Central memory CD8-positive, alpha-beta T cell (primary cell): ENCODE data around the gene LGALS7.
"Not testable (repeated sequence)": the region's sequence is repeated elsewhere in the genome, so short reads cannot be mapped to it uniquely, and the experiment has no call there.

ENCODE experiments used
- ATAC-seq: fragments of 150-1000 bp; cut with Tn5 transposase; replicated peaks from 2 replicates; pipeline ENCODE4 v1.10.0; 2022; ENCODE audit warnings: mild to moderate bottlenecking, moderate FRiP score, moderate number of reproducible peaks; ENCODE audit not compliant: poor library complexity, severe bottlenecking; ENCODE audit errors: extremely low read depth
- DNase-seq, 2 donors: peaks; one replicate each; pipeline ENCODE4 v3.0.0; 2021; ENCODE audit warnings: low spot score in 2 of 2
- H3K27ac Mint-ChIP-seq: one replicate; pipeline ENCODE4 v1.8.0; 2022; ENCODE audit warnings: low read depth, mild to moderate bottlenecking, moderate library complexity, mixed read lengths
- H3K27me3 Mint-ChIP-seq: one replicate; pipeline ENCODE4 v1.8.0; 2022; ENCODE audit warnings: mixed read lengths
- H3K36me3 Mint-ChIP-seq: one replicate; pipeline ENCODE4 v1.8.0; 2022; ENCODE audit warnings: mild to moderate bottlenecking, moderate library complexity, mixed read lengths; ENCODE audit not compliant: insufficient read depth
- H3K4me1 Mint-ChIP-seq: one replicate; pipeline ENCODE4 v1.8.0; 2022; ENCODE audit warnings: mixed read lengths
- H3K4me3 Mint-ChIP-seq: one replicate; pipeline ENCODE4 v1.8.0; 2022; ENCODE audit warnings: mild to moderate bottlenecking, moderate library complexity, mixed read lengths
- H3K9me3 Mint-ChIP-seq: one replicate; pipeline ENCODE4 v1.8.0; 2022; ENCODE audit warnings: mixed read lengths

The LGALS7 gene

DNA sequence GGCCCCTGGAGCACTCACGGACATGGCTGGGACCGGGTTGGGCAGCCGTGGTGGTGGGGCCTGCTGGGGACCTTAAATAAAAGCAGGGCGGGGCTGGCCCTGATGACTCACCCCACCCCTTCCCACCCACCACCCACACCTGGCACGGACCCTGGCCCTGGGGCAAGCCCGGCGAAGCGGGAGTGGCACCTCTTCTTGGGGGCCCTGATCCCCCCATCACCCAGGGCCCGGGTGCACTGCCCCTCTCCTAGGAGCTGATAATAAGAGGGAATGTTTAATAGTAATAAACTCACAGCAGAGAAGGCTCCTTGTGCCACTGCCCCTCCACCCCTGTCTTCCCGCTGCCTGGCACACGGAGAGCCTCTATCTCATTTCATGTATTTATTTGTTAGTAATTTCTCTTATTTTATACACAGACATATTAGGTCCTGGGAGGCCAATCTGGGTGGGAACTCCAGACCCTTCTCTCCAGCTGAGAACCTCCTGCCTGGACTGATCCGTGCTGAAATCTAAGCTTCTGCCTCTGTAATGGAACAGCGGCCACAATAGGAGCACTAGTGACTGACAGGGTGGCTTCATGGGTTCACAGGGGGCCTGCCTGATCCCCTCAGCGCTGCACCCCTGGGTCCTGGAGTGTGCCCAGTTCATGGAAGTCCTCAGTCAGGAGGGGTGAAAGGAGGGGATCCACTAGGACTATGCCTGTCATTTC lies at the start of gene LGALS7:
Gene LGALS7, minus strand, starts transcription at position 49 of the 709 bp plus-strand sequence. Its CDS starts 25 bp downstream, at position 24.
- H3K4me3 Mint-ChIP-seq, result no peak within 1 kb of the TSS
- DNase-seq (no peak), ATAC-seq (no peak)
- peaks cover under 1% of the 10 kb centered on the region for H3K36me3 Mint-ChIP-seq
- no peak within 1 kb of the TSS for H3K27ac Mint-ChIP-seq
- H3K4me1 Mint-ChIP-seq, result no peaks in the 10 kb centered on the region
- no peaks in the 10 kb centered on the region for H3K9me3 Mint-ChIP-seq
- peaks cover 3% of the 10 kb centered on the region for H3K27me3 Mint-ChIP-seq

DNA sequence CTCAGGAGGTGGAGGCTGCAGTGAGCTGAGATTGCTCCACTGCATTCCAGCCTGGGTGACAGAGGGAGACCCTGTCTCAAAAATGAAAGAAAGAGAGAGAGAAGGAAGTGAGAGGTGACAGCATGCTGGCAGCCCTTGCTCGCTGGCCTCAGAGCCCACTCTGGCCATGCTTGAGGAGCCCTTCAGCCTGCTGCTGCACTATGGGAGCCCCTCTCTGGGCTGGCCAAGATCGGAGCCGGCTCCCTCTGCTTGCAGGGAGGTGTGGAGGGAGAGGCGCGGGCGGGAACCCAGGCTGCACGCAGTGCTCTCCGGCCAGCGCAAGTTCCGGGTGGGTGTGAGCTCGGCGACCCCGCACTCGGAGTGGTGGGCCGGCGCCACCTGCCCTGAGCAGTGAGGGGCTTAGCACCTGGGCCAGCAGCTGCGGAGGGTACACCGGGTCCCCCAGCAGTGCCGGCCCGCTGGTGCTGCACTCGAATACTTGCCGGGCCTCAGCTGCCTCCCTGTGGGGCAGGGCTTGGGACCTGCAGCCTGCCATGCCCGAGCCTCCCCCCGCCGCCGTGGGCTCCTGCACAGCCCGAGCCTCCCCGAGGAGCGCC lies 48.0 kb upstream of the LGALS7 start:
- not testable (repeated sequence) for H3K4me3 Mint-ChIP-seq, H3K9me3 Mint-ChIP-seq, H3K27me3 Mint-ChIP-seq, DNase-seq, H3K27ac Mint-ChIP-seq, ATAC-seq
- Mint-ChIP-seq H3K36me3 (peaks cover 10% of the 10 kb centered on the region), H3K4me1 (peaks cover 13% of the 10 kb centered on the region)

DNA sequence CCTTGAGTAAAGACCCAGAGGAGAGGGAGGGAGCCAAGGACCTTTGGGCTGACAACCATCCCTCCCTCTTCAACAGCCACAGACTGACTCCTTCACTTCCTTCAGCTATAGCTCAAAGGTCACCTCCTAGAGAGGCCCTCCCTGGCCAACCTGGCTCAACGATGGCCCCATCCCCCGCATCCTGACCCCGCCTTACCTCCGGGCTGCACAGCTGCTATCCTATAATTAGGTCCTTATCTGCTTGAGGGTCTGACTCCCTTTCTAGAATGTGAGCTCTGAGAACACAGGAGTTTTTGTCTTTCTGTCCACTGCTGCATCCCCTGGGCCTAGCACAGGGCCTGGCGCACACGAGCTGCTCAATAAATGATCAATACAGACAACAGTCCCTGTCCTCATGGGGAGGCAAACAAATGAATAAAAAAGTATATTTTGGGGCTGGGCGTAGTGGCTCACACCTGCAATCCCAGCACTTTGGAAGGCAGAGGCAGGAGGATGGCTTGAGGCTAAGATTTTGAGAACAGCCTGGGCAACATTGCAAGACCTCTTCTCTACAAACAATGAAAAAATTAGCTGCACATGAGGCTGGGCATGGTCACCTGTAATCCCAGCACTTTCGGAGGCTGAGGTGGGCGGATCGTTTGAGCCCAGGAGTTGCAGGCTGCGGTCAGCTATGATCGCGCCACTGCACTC lies 46.1 kb upstream of the LGALS7 start:
- Mint-ChIP-seq H3K36me3 (peaks cover 14% of the 10 kb centered on the region), H3K27me3 (no peaks in the 10 kb centered on the region), H3K4me3 (no peak overlapping the region), H3K4me1 (peaks cover 12% of the 10 kb centered on the region), H3K27ac (no peak overlapping the region), H3K9me3 (no peaks in the 10 kb centered on the region)
- ATAC-seq, result no peak
- no peak for DNase-seq

DNA sequence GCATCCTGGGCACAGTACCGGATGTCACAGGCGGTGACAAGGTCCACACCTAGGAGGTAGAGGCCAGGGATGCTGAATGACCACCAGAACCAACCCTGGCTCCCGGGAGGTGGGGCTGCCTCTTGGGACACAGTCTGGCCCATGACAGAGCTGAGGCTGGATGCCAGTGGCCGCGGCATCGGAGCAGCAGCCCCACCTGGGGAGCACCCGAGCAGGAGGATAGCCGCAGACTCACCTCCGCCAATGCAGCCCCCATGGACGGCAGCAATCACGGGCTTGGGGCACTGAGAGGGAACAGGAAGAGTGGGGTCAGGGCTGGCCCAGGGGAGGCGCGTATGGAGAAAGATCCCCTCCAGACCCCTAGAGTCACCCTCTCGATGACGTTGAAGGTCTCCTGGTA lies 43.8 kb upstream of the LGALS7 start:
- Mint-ChIP-seq H3K4me3 (no peak overlapping the region), H3K4me1 (no peaks in the 10 kb centered on the region), H3K9me3 (no peaks in the 10 kb centered on the region), H3K36me3 (peaks cover 13% of the 10 kb centered on the region), H3K27me3 (no peaks in the 10 kb centered on the region), H3K27ac (no peak overlapping the region)
- DNase-seq (no peak), ATAC-seq (no peak)

DNA sequence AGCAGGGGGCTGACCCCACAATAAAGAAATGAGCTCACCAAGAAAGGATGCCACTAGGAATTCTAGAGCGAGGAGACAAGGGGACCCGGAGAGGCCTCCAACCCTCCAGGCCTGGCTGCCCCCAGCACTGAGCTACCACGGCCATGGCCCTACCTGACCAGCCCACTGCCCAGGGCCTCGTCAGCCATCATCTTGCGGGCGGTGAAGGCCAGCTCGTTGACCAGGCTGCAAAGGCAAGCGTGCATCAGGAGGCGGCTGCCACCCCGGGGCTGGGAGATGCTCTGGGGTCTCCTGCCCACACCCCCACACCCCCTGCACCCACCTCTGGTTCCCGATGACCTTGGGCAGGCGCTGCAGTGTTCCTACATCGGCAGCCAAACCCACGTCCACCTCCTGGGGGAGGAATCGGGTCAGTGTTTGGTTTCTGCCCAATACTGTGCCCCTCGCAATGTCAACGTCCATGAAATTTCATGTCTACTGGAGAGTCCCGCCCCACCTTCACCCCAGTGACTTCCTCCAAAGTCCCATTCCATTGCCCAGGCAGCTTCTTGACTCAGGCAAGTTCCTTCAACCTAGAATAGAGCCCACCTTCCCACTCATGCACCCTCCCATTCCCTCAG lies 42.9 kb upstream of the LGALS7 start:
- Mint-ChIP-seq H3K27me3 (no peaks in the 10 kb centered on the region), H3K36me3 (peaks cover 11% of the 10 kb centered on the region), H3K4me1 (no peaks in the 10 kb centered on the region), H3K4me3 (no peak overlapping the region), H3K9me3 (no peaks in the 10 kb centered on the region), H3K27ac (no peak overlapping the region)
- ATAC-seq (no peak), DNase-seq (no peak)

DNA sequence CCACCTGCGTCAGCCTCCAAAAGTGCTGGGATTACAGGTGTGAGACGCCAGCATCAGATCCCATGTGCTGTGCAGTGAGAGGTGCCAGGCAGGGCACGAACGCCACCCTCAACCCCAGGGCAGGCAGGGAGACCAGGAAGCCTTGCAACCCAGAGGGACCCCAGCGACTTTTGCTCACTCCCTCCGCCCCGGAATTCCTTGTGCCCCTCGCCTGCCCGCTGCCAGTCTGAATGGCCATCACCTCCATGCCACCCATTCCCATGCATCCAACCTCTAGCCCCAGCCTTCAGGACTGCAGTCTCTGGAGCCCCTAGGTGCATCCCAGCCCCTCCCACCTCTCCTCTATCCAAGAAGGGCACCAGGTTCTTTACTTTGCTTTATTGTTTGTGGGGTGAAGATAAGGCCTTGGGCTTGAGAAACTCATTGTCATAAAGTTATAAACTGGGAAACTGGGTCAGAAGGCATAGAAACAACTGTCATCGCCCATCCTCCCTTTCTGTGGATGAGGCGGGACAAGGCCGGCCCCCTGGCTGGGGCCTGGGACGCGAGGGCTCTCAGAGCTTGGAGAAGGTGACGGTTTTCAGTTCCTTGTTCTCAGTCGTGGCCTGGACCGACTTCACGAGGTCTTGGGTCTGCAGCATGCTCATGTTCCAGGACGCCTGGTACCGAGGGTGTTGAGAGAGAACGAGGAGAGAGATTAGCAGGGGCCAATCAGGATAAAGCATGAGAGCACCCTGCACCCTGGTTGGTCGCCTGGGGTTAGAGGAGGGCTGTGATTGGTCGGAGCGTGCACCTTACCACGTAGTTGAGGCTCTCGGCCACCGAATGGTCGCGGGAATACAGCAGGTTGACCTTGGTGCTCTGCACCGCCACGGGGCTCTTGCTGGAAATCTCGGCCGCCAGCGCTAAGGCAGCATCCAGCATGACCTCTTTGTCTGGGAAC lies 42.0 kb upstream of the LGALS7 start:
- H3K4me3 Mint-ChIP-seq, result no peak overlapping the region
- no peak for DNase-seq
- no peaks in the 10 kb centered on the region for H3K9me3 Mint-ChIP-seq
- H3K4me1 Mint-ChIP-seq, result no peaks in the 10 kb centered on the region
- H3K27ac Mint-ChIP-seq, result no peak overlapping the region
- no peaks in the 10 kb centered on the region for H3K27me3 Mint-ChIP-seq
- no peak for ATAC-seq
- H3K36me3 Mint-ChIP-seq, result peaks cover 11% of the 10 kb centered on the region

DNA sequence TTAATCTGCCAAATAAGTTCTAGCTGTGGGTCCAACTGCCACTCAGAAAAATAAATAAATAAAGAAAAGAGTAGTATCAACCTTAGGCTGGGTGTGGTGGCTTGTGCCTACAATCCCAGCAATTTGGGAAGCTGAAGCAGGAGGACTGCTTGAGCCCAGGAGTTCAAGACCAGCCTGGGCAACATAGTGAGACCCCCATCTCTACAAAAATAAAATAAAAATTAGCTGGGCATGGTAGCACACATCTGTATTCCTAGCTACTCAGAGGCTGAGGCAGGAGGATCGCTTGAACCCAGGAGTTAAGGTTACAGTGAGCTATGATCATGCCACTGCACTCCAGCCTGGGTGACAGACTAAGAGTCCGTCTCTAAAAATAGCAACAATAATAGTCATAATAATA lies 40.6 kb upstream of the LGALS7 start:
- H3K27me3 Mint-ChIP-seq, H3K4me1 Mint-ChIP-seq, DNase-seq, ATAC-seq, H3K9me3 Mint-ChIP-seq, H3K4me3 Mint-ChIP-seq, H3K27ac Mint-ChIP-seq: not testable (repeated sequence)
- peaks cover 12% of the 10 kb centered on the region for H3K36me3 Mint-ChIP-seq

DNA sequence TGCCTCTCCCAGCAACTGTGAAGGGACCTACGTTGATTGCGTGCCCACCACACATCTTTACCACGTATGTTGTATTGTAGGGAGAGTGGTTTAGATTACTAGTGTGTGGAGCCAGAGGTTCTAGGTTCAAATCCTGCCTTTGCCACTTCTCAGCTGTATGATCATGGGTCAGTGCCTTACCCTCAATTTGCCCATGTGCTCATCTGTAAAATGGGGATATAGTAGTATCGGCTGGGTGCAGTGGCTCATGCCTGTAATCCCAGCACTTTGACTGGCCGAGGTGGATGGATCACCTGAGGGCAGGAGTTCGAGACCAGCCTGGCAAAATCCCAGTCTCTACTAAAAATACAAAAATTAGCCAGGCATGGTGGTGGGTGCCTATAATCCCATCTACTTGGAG lies 40.0 kb upstream of the LGALS7 start:
- DNase-seq (no peak), ATAC-seq (no peak)
- Mint-ChIP-seq H3K4me3 (no peak overlapping the region), H3K27me3 (no peaks in the 10 kb centered on the region), H3K4me1 (no peaks in the 10 kb centered on the region), H3K36me3 (peaks cover 12% of the 10 kb centered on the region), H3K9me3 (no peaks in the 10 kb centered on the region), H3K27ac (no peak overlapping the region)

DNA sequence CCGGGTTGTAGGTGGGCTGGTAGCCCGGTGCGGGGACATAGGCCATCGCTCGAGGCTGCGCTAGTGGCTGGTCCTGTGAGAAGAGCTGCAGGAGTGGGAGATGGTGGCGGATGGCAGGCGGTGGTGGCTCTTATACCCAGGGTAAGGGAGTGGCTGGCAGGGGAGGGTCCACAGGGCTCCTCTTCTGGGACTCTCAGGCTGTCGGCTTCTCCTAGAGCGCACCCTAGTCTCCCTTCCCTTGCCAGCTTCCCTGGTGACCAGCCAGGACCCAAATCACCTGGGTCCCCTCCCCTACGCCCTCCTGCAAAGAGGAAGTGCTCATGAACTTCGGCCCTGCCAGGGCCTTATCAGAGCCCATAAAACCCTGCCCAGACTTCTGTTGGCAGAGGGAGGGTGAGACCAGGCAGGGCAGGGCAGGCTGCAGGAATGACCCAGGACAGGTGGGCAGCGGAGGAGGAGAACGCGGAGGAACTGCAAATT lies 39.6 kb upstream of the LGALS7 start, which contains the start of gene LGALS4:
Gene LGALS4, minus strand, starts transcription at position 105 of the 480 bp plus-strand sequence. Its CDS starts 59 bp downstream, at position 46.
- Mint-ChIP-seq H3K36me3 (peaks cover 12% of the 10 kb centered on the region), H3K27ac (no peak within 1 kb of the TSS), H3K4me3 (no peak within 1 kb of the TSS), H3K4me1 (no peaks in the 10 kb centered on the region), H3K27me3 (no peaks in the 10 kb centered on the region), H3K9me3 (no peaks in the 10 kb centered on the region)
- ATAC-seq (no peak), DNase-seq (no peak)

DNA sequence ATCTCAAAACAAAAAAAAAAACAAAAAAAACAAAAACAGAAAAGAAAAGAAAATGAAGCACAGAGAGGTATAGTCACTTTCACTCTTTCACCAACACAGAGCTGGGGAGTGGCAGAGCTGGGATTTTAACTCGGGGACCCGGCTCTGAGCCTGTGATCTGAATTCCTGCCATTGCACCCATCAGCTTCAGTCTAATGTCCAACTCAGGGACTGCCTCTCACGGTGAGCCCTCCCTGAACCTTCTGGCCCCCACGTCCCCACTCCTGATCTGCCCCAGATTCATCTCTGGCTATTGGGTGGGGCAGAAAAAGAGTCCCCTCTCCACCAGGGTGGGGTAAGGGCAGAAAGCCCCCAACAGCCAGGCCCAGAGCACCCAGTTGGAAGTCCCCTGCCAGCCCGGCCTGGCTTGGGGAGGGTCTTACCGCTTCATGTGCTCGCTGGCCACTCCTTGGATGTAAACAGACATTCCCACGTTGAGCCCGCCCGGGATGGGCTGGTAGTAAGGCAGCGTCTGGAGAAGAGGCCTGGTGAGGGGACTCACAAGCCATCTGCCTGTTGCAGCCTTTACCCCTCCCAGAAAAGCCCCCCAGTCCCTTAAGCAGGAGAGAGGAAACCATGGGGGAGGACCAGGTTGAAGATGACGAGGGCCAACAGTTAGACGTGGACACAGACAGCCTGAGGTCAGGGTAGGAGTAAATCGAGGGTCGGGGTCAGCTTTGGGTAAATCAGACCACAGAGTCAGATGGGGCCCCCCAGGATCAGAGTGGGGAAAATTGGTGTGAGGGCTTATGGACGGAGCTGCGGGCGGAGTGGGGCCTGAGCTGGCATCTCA lies 38.9 kb upstream of the LGALS7 start:
- Mint-ChIP-seq H3K4me1 (no peaks in the 10 kb centered on the region), H3K27me3 (no peaks in the 10 kb centered on the region), H3K27ac (no peak overlapping the region), H3K36me3 (peaks cover 8% of the 10 kb centered on the region), H3K4me3 (no peak overlapping the region), H3K9me3 (no peaks in the 10 kb centered on the region)
- no peak for ATAC-seq
- no peak for DNase-seq

DNA sequence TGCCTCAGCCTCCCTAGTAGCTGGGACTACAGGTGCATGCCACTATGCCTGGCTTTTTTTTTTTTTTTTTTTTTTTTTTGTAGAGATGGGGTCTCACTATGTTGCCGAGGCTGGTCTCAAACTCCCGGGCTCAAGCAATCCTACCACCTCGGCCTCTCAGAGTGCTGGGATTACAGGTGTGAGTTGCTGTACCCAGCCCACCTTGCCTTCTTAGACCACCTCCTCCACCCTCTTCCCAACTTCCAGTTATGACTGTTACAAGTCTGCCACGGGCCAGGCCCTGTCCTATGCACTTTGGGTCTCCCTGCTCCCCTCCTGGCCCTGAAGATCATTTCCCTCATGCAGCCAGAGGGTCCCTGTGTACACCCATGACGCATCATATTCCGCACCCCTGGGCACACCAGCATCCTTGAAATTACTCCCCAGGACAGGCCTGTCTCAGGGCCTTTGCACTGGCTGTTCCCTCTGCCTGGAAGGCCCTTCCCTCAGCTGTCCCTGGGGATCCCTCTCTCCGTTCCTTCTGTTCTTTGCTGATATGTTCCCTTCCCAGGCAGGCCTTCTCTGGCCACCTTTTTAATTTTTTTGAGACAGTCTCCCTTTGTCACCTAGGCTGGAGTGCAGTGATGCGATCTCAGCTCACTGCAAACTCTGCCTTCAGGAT lies 36.4 kb upstream of the LGALS7 start:
- ATAC-seq (no peak), DNase-seq (no peak)
- Mint-ChIP-seq H3K36me3 (peaks cover 2% of the 10 kb centered on the region), H3K9me3 (no peaks in the 10 kb centered on the region), H3K4me1 (peaks cover 6% of the 10 kb centered on the region), H3K27me3 (no peaks in the 10 kb centered on the region), H3K27ac (no peak overlapping the region), H3K4me3 (no peak overlapping the region)
